AG09319 (cell line): ENCODE results near the gene RBP5.

Source experiments
- DNase-seq: peaks from one replicate; pipeline ENCODE4 v3.0.0-alpha.2; 2010; ENCODE audit warnings: low read depth; ENCODE audit errors: extremely low read depth
- TF ChIP-seq, protein P1 (sequence below): IDR thresholded peaks from 2 replicates; pipeline ENCODE4 v1.5.1; 2011; ENCODE audit warnings: low read depth, mild to moderate bottlenecking, inconsistent platforms, low read length, moderate library complexity

RBP5 gene

DNA sequence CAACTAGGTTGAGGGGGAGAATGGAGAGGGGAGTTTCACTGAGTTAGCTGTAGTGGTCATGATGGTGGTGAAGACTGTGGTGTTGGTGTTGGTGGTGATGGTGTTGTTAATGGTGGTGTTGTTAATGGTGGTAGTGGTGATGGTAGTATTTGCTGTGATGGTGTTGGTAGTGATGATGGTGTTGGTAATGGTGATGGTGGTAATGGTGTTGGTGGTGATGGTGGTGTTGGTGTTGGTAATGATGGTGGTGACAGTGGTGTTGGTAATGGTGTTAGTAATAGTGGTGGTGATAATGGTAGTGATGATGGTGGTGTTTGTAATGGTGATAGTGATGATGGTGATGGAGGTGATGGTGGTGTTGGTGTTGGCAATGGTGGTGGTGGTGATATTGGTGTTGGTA is 45.6 kb downstream of the RBP5 start:
- no peak for DNase-seq
- TF ChIP-seq, protein P1, sequence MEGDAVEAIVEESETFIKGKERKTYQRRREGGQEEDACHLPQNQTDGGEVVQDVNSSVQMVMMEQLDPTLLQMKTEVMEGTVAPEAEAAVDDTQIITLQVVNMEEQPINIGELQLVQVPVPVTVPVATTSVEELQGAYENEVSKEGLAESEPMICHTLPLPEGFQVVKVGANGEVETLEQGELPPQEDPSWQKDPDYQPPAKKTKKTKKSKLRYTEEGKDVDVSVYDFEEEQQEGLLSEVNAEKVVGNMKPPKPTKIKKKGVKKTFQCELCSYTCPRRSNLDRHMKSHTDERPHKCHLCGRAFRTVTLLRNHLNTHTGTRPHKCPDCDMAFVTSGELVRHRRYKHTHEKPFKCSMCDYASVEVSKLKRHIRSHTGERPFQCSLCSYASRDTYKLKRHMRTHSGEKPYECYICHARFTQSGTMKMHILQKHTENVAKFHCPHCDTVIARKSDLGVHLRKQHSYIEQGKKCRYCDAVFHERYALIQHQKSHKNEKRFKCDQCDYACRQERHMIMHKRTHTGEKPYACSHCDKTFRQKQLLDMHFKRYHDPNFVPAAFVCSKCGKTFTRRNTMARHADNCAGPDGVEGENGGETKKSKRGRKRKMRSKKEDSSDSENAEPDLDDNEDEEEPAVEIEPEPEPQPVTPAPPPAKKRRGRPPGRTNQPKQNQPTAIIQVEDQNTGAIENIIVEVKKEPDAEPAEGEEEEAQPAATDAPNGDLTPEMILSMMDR = no peak

DNA sequence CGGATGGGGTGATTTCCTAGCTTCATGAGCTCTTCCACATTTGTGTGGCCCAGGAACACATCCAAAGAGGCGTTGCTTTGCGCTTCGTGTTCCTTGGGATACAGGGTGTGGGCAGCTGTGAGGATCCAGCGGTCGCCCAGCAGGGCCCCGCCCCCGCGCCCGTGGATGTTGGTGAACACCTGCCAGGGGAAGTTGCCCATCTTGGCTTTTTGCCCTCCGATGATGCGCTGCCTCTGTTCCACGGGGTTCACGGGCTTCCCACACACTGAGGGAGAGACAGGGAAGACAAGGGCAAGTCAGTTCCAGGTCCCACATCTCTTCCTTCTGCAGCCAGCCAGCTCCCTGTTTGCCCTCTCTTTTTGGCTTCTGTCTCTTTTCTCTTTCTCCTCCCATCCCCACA is 47.7 kb downstream of the RBP5 start:
- TF ChIP-seq, protein P1 = no peak
- DNase-seq = no peak

- DNase-seq = no peak
Measured at GRCh38 chr12:7079826-7080125, 48.9 kb downstream of the RBP5 start.

GRCh38 chr12:7078163-7078562 is 50.5 kb downstream of the RBP5 start:
- TF ChIP-seq, protein P1 = no peak

More at GRCh38 chr12:7079826-7080125, 48.9 kb downstream of the RBP5 start:
- TF ChIP-seq, protein P1 = no peak

GRCh38 chr12:7076493-7076892 is 52.2 kb downstream of the RBP5 start:
- DNase-seq = no peak

More at GRCh38 chr12:7078163-7078562, 50.5 kb downstream of the RBP5 start:
- DNase-seq = no peak

GRCh38 chr12:7075939-7076338 is 52.8 kb downstream of the RBP5 start:
- DNase-seq = peak; percentile 86
- TF ChIP-seq, protein P1 = no peak

More at GRCh38 chr12:7076493-7076892, 52.2 kb downstream of the RBP5 start:
- TF ChIP-seq, protein P1 = no peak

DNA sequence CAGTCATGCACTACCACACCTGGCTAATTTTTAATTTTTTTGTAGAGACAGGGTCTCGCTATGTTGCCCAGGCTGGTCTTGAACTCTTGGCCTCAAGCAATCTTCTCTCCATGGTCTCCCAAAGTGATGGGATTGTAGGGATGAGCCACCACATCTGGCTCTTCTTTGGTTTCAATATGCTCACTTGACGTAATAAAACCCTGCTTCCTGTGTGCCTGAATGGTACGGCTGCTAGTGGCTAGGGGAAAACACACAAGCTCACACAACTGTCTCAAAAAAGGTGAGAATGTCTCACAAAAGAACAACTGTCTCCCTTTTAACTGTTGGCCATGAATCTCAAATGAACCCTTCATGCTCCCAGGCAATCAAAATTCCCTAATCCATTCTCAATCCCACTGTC is 53.2 kb downstream of the RBP5 start:
- no peak for DNase-seq
- TF ChIP-seq, protein P1 = no peak
